ENCODE measurements around the gene PITPNC1. TPM values are rescaled to one million over a fixed set of nuclear protein-coding genes. Genes with fewer than 3 reads are reported as not detected.

The PITPNC1 gene
- polyA plus RNA-seq, 1 of the 3 experiments (the other 2 are of a cell fraction) = 18.4 TPM

DNA sequence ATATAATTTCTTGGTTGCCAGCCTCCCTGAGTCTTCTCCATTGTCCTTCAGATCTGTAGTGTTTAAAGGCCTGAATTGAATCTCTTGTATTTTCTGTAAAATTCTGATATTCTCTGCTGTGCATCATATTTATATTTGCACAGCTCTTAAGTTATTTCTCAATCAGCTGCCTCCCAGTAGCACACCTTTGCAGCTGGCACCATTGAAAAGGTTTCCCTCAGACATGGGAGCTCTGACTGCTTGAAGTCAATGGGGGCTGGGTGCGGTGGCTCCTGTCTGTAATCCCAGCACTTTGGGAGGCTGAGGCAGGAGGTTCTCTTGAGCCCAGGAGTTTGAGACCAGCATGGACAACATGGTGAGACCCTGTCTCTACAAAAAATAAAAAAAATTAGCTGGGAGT, 40.4 kb downstream of the PITPNC1 start:
- H4K20me1 ChIP-seq (ENCODE audit: insufficient read depth) = no peaks in the 10 kb centered on the region
- H3K36me3 ChIP-seq (replicated peaks in 1 of 2; ENCODE audit: control insufficient read depth in 1 of 2, insufficient read depth in 2 of 2, low read length in 1 of 2) = no peaks in the 10 kb centered on the region
- ChIA-PET POLR2A (no interaction called here), CTCF (interaction anchor here (2.6 to 3.9 kb wide), 2 partner anchors 39 to 58 kb away, joined by 12 to 17 read pairs; no protein-coding TSS in a partner anchor)
- no peaks in the 10 kb centered on the region for H3K9me2 ChIP-seq
- no peak overlapping the region for H3K9ac ChIP-seq
- TF ChIP-seq CHD2 (IDR thresholded peaks at IDR 0.05; ENCODE audit: low read length, partially characterized antibody) = no peak
- TF ChIP-seq YY1 (IDR thresholded peaks at IDR 0.05; ENCODE audit: low read depth) = no peak
- TF ChIP-seq TEAD4 (IDR thresholded peaks at IDR 0.05; ENCODE audit: borderline replicate concordance, insufficient read depth) = no peak
- TF ChIP-seq TCF12 (IDR thresholded peaks at IDR 0.05) = no peak
- TF ChIP-seq MEF2A (IDR thresholded peaks at IDR 0.05; ENCODE audit: borderline replicate concordance, low read depth) = no peak
- TF ChIP-seq JUND (IDR thresholded peaks at IDR 0.05) = no peak
- TF ChIP-seq, protein P1, sequence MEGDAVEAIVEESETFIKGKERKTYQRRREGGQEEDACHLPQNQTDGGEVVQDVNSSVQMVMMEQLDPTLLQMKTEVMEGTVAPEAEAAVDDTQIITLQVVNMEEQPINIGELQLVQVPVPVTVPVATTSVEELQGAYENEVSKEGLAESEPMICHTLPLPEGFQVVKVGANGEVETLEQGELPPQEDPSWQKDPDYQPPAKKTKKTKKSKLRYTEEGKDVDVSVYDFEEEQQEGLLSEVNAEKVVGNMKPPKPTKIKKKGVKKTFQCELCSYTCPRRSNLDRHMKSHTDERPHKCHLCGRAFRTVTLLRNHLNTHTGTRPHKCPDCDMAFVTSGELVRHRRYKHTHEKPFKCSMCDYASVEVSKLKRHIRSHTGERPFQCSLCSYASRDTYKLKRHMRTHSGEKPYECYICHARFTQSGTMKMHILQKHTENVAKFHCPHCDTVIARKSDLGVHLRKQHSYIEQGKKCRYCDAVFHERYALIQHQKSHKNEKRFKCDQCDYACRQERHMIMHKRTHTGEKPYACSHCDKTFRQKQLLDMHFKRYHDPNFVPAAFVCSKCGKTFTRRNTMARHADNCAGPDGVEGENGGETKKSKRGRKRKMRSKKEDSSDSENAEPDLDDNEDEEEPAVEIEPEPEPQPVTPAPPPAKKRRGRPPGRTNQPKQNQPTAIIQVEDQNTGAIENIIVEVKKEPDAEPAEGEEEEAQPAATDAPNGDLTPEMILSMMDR (IDR thresholded peaks at IDR 0.05) = no peak
- no peak for TF ChIP-seq FOXM1 (IDR thresholded peaks at IDR 0.05; ENCODE audit: low read depth)
- TF ChIP-seq MXI1 (IDR thresholded peaks at IDR 0.05; ENCODE audit: low read depth, low read length) = no peak
- TF ChIP-seq EZH2phosphoT487 (IDR thresholded peaks at IDR 0.05; ENCODE audit: borderline replicate concordance, low read depth) = no peak
- TF ChIP-seq, protein P2, sequence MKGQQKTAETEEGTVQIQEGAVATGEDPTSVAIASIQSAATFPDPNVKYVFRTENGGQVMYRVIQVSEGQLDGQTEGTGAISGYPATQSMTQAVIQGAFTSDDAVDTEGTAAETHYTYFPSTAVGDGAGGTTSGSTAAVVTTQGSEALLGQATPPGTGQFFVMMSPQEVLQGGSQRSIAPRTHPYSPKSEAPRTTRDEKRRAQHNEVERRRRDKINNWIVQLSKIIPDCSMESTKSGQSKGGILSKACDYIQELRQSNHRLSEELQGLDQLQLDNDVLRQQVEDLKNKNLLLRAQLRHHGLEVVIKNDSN (IDR thresholded peaks at IDR 0.05; ENCODE audit: borderline replicate concordance, low read depth) = no peak
- no peak for TF ChIP-seq POLR2AphosphoS5 (IDR thresholded peaks at IDR 0.05; ENCODE audit: low read depth, low read length)
- no peak for TF ChIP-seq FOXJ3 (CRISPR knock-in tag; IDR thresholded peaks at IDR 0.05)
- TF ChIP-seq RCOR1 (IDR thresholded peaks at IDR 0.05; ENCODE audit: low read length) = no peak
- no peak for TF ChIP-seq NFIC (IDR thresholded peaks at IDR 0.05; ENCODE audit: borderline replicate concordance)
- TF ChIP-seq SIN3A (IDR thresholded peaks at IDR 0.05; ENCODE audit: borderline replicate concordance, low read depth, low read length) = no peak
- H3K4me2 ChIP-seq = no peak overlapping the region
- H3F3A ChIP-seq (replicated peaks; ENCODE audit: insufficient read depth) = peaks cover 20% of the 10 kb centered on the region
- H3K79me2 ChIP-seq (ENCODE audit: insufficient read depth) = peaks cover 11% of the 10 kb centered on the region; the same call in 1 of the 2 replicates
- H3K9me3 ChIP-seq = no peaks in the 10 kb centered on the region
- 100% methylated on average over 1 of the region's 1 CpG for WGBS (ENCODE audit: low lambda C conversion rate)
- no peak overlapping the region for H2AFZ ChIP-seq (ENCODE audit: low read depth)
- H3K4me1 ChIP-seq (ENCODE audit: control insufficient read depth in 1 of 2, insufficient read depth in 2 of 2, low read depth in 1 of 2, low read length in 1 of 2) = peaks cover 2 to 11% of the 10 kb centered on the region in 2 experiments; a peak in 2 of 4 replicates
- H3K27ac ChIP-seq (ENCODE audit: low read depth in 2 of 2, low read length in 1 of 2) = no peak overlapping the region
- DNase-seq = no peak
- H3K27me3 ChIP-seq (ENCODE audit: insufficient read depth) = no peaks in the 10 kb centered on the region
- no peak overlapping the region for H3K4me3 ChIP-seq (ENCODE audit: low read depth in 2 of 2, low read length in 1 of 2)

DNA sequence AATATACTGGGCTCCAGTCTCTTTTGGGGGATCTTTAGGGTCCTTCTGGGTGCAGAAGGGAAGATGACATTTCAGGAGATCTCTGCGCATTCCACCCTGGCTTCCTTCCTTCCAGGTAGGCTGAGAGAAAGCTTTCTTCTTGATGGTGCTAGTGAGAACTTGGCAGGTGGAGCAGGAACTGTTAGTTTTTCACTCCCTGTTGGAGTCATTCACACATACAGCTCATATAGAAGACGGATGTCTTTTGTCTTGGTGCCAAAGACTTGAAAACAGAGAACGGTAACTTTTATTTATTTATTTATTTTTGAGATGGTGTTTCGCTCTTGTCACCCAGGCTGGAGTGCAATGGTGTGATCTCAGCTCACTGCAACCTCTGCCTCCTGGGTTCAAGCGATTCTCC, 43.9 kb downstream of the PITPNC1 start:
- Histone ChIP-seq H3K4me3 (ENCODE audit: low read depth in 2 of 2, low read length in 1 of 2) (no peak overlapping the region), H3F3A (replicated peaks; ENCODE audit: insufficient read depth) (peaks cover 20% of the 10 kb centered on the region), H3K79me2 (ENCODE audit: insufficient read depth) (peaks cover 18% of the 10 kb centered on the region; the same call in 1 of the 2 replicates), H3K9me2 (no peaks in the 10 kb centered on the region), H3K9me3 (no peaks in the 10 kb centered on the region), H3K36me3 (replicated peaks in 1 of 2; ENCODE audit: control insufficient read depth in 1 of 2, insufficient read depth in 2 of 2, low read length in 1 of 2) (no peaks in the 10 kb centered on the region), H3K27me3 (ENCODE audit: insufficient read depth) (no peaks in the 10 kb centered on the region), H4K20me1 (ENCODE audit: insufficient read depth) (no peaks in the 10 kb centered on the region), H3K4me1 (ENCODE audit: control insufficient read depth in 1 of 2, insufficient read depth in 2 of 2, low read depth in 1 of 2, low read length in 1 of 2) (peaks cover 2 to 16% of the 10 kb centered on the region in 2 experiments; a peak in 2 of 4 replicates), H3K27ac (ENCODE audit: low read depth in 2 of 2, low read length in 1 of 2) (peak overlapping the region in 1 of 2 experiments; percentile 89; a peak in 2 of 4 replicates), H3K9ac (no peak overlapping the region; the same call in 1 of the 2 replicates), H3K4me2 (no peak overlapping the region), H2AFZ (ENCODE audit: low read depth) (no peak overlapping the region)
- no peak for DNase-seq
- CTCF ChIA-PET = interaction anchor here (1.0 kb wide), 2 partner anchors 23 to 42 kb away, joined by 3 read pairs; no protein-coding TSS in a partner anchor
- 96% methylated on average over 5 of the region's 5 CpGs for WGBS (ENCODE audit: low lambda C conversion rate)
- POLR2A ChIA-PET = no interaction called here
- TF ChIP-seq YY1 (IDR thresholded peaks at IDR 0.05; ENCODE audit: low read depth) = no peak
- TF ChIP-seq EZH2phosphoT487 (IDR thresholded peaks at IDR 0.05; ENCODE audit: borderline replicate concordance, low read depth) = no peak
- no peak for TF ChIP-seq RFX5 (IDR thresholded peaks at IDR 0.05; ENCODE audit: low read length)
- TF ChIP-seq EP300 (IDR thresholded peaks at IDR 0.05; ENCODE audit: borderline replicate concordance in 1 of 2, low read depth in 1 of 2, low read length in 1 of 2) = no peak
- no peak for TF ChIP-seq TCF12 (IDR thresholded peaks at IDR 0.05)
- TF ChIP-seq GATA2 (CRISPR knock-in tag; IDR thresholded peaks at IDR 0.05) = no peak
- TF ChIP-seq FOXM1 (IDR thresholded peaks at IDR 0.05; ENCODE audit: low read depth) = no peak
- no peak for TF ChIP-seq POLR2AphosphoS5 (IDR thresholded peaks at IDR 0.05; ENCODE audit: low read depth, low read length)
- TF ChIP-seq, protein P1 (IDR thresholded peaks at IDR 0.05) = no peak
- TF ChIP-seq SIN3A (IDR thresholded peaks at IDR 0.05; ENCODE audit: borderline replicate concordance, low read depth, low read length) = no peak
- no peak for TF ChIP-seq FOSL2 (IDR thresholded peaks at IDR 0.05; ENCODE audit: borderline replicate concordance, low read depth)
- no peak for TF ChIP-seq JUND (IDR thresholded peaks at IDR 0.05)
- TF ChIP-seq MEF2A (IDR thresholded peaks at IDR 0.05; ENCODE audit: borderline replicate concordance, low read depth) = no peak
- TF ChIP-seq SMC3 (IDR thresholded peaks at IDR 0.05; ENCODE audit: low read depth, low read length) = no peak
- no peak for TF ChIP-seq CHD2 (IDR thresholded peaks at IDR 0.05; ENCODE audit: low read length, partially characterized antibody)
